ENCODE measurements around the gene PDE4D. TPM values are rescaled to one million over a fixed set of nuclear protein-coding genes. Genes with fewer than 3 reads are reported as not detected.
A peak's percentile ranks its signal among the peaks of the same experiment; 100 is the strongest.

The PDE4D gene
- total and polyA plus RNA-seq, 2 of the 4 experiments (the other 2 are of a cell fraction), result 1.4 to 7.9 TPM

GRCh38 chr5:59583151-59583809, 310.2 kb downstream of the PDE4D start:
- no peaks in the 10 kb centered on the region for H3K79me1 ChIP-seq (ENCODE audit: low read depth in 1 of 2, low read length in 2 of 2)
- no peak overlapping the region for H4K5ac ChIP-seq (ENCODE audit: low read depth, low read length)
- no peak for DNase-seq
- TF ChIP-seq CEBPB (IDR thresholded peaks at IDR 0.05; ENCODE audit: low read depth, low read length) (0 out of 2 replicates have a peak, but pooled peaks have one; percentile 15), CHD1 (IDR thresholded peaks at IDR 0.05; ENCODE audit: low read depth, low read length) (no peak)
- H3K4me3 ChIP-seq (ENCODE audit: insufficient read depth, low read depth, low read length), result no peak overlapping the region
- H3K14ac ChIP-seq (replicated peaks; ENCODE audit: low read depth, low read length), result no peak overlapping the region
- no peaks in the 10 kb centered on the region for H3K4me1 ChIP-seq (ENCODE audit: control insufficient read depth, insufficient read depth, low read length)
- H2BK120ac ChIP-seq (ENCODE audit: low read depth, low read length), result no peak overlapping the region
- no peak overlapping the region for H3K23ac ChIP-seq (ENCODE audit: low read depth, low read length)
- H2BK20ac ChIP-seq (ENCODE audit: low read depth, low read length), result no peak overlapping the region
- no peak overlapping the region for H2AK5ac ChIP-seq (ENCODE audit: low read depth, low read length)
- no peak for ATAC-seq (ENCODE audit: low read depth)
- ChIA-PET POLR2A (ENCODE audit: unreplicated experiment) (no interaction called here), CTCF (no interaction called here)
- in situ Hi-C loops (cut with MboI; ENCODE audit: low sequenced_read_pairs) (no loop called here), intact Hi-C loops (cut with micrococcal nuclease) (loop anchor here (5.0 kb wide), 1 partner anchor 51 kb away; no protein-coding TSS in a partner anchor), dilution Hi-C loops (cut with HindIII; ENCODE audit: low sequenced_read_pairs, unreplicated experiment) (no loop called here)
- BruUV-seq (replicated peaks), result no TSS peak
- no peaks in the 10 kb centered on the region for H3K9me1 ChIP-seq (ENCODE audit: insufficient read depth, low read length)
- no peak overlapping the region for H2BK15ac ChIP-seq (ENCODE audit: low read depth, low read length)
- no peak overlapping the region for H3K9ac ChIP-seq (ENCODE audit: low read depth, low read length)
- H2AK9ac ChIP-seq (replicated peaks; ENCODE audit: low read depth, low read length, poor library complexity), result no peak overlapping the region
- H4K20me1 ChIP-seq (ENCODE audit: insufficient read depth, low read length), result no peaks in the 10 kb centered on the region
- no peak overlapping the region for H3K4me2 ChIP-seq (ENCODE audit: low read depth, low read length)
- no peak overlapping the region for H3K4ac ChIP-seq (ENCODE audit: low read depth, low read length)
- H2BK5ac ChIP-seq (ENCODE audit: low read depth, low read length, poor library complexity, severe bottlenecking), result no peak overlapping the region
- no peaks in the 10 kb centered on the region for H3K36me3 ChIP-seq (ENCODE audit: control insufficient read depth, insufficient read depth, low read length)
- H3K56ac ChIP-seq (ENCODE audit: extremely low read depth, insufficient read depth, low read length), result no peak overlapping the region
- no peak overlapping the region for H4K8ac ChIP-seq (ENCODE audit: low read depth in 2 of 2, low read length in 2 of 2)
- no peaks in the 10 kb centered on the region for H3K27me3 ChIP-seq (ENCODE audit: control insufficient read depth, insufficient read depth, low read length)
- H2AFZ ChIP-seq (replicated peaks; ENCODE audit: low read length, poor library complexity), result no peak overlapping the region
- no peaks in the 10 kb centered on the region for H3K9me3 ChIP-seq (ENCODE audit: control insufficient read depth, insufficient read depth, low read length)
- no peak overlapping the region for H3K18ac ChIP-seq (ENCODE audit: low read depth, low read length)
- no CpG with 5 or more reads among the region's 2 CpGs for WGBS, 2 experiments (ENCODE audit: extremely low coverage in 2 of 2, insufficient read length in 1 of 2)
- no peak overlapping the region for H3K27ac ChIP-seq (ENCODE audit: insufficient read depth, low read length)
- H4K91ac ChIP-seq (ENCODE audit: insufficient read depth, low read depth, low read length), result no peak overlapping the region

Measured in IMR-90 (cell line).